ENCODE data around the gene COX14.
"Not testable (repeated sequence)": the region's sequence is repeated elsewhere in the genome, so short reads cannot be mapped to it uniquely, and the experiment has no call there.

Gene COX14

DNA sequence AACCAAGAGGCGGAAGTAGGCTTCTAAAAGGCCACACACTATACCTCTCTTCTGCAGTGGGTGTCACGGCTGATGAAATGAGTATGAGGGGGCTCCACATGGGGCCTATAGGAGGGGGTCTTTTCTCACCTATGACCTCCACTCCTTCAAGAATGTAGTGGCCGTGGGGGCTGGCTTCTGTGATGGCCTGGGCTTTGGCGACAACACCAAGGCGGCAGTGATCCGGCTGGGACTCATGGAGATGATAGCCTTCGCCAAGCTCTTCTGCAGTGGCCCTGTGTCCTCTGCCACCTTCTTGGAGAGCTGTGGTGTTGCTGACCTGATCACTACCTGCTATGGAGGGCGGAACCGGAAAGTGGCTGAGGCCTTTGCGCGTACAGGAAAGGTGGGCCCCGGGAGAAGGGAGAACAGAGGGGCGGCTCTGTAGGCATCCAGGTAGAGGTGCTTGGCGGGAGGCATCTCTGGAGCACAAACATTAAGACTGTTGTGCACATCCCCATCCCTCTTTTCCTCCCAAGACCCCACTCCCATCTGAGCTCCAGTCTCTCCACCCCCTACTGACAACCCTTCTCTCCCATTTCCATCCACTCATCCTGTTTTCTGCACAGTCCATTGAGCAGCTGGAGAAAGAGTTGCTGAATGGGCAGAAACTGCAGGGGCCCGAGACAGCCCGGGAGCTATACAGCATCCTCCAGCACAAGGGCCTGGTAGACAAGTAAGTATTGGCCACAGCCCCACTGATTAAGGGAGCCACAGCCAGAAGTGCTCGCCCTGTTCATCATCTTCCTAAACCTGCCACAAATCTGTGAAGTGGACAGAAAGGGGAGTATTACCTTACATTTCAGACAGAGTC, 4.4 kb upstream of the COX14 start:
- FAIRE-seq (no peak), DNase-seq (ENCODE audit: low spot score) (no peak)

DNA sequence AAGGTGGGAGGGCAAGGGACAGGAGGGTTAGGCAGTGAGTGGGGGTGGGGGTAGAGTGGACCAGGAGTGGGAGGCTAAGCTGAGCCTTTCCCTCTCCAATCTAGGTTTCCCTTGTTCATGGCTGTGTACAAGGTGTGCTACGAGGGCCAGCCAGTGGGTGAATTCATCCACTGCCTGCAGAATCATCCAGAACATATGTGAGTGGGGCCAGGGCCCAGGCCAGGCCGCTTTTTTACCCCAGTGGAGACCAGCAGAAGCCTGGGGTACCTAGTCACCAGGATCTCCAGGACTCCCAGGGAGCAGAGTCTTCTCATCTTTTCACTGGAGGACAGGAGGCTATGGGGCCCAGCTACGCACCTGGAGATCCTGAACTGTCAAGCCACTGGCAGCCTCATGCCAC, 2.7 kb upstream of the COX14 start:
- DNase-seq (ENCODE audit: low spot score) (no peak), FAIRE-seq (no peak)

GRCh38 chr12:50110127-50110761, 1.8 kb upstream of the COX14 start:
- DNase-seq (ENCODE audit: low spot score) (no peak), FAIRE-seq (no peak)

DNA sequence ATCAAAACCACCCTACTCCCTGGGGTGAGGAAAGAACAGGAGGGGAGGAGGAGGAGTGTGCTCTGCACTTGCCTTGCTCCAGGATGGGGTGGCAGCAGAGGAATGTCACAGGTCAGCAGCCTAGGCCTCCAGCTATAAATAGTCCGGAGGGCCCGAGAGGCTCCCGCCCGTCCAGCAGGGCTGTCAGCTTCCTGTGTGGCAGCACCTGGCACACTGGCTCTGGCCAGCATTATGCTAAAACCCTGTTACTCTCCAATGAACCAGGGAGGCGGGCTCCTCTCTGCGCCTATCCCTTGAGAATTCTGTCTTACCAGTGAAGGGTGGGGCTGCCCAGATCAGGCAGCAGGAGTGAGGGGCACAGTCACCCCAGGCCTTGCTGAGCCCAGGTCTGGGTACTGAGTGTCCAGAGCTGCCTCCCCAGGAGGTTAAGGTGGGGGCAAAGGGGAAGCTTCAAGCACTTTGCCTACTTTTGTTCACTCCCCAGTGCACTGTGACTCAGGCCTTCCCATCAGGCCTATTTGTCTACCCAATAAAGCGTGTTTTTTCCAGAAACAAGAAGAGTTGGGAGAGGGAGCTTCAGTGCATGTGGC, 1.2 kb upstream of the COX14 start:
- FAIRE-seq (no peak), DNase-seq (ENCODE audit: low spot score) (peak; percentile 46)

DNA sequence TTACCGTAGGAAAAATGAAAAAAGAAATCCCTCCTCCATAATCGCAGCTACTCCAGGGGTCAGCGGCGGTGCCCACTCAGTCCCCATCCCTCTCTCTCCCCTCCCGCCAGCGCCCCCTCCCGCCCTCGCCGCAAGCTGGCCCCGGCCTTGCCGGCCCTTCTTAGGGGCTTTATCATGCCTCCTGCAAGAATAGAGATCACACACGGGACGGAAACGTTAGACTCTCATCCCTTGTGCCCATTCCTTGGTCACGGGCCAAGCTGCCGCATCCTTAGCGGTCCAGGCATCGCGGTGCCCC, 692 bp upstream of the COX14 start:
- DNase-seq (ENCODE audit: low spot score) (no peak), FAIRE-seq (no peak)

- DNase-seq (ENCODE audit: low spot score), result peak; percentile 38
- no peak for FAIRE-seq
These were observed 601 bp downstream of the COX14 start for GRCh38 chr12:50112456-50113218.

- FAIRE-seq, result no peak
- no peak for DNase-seq (ENCODE audit: low spot score)
These were observed 5.1 kb downstream of the COX14 start for GRCh38 chr12:50117057-50117622.

DNA sequence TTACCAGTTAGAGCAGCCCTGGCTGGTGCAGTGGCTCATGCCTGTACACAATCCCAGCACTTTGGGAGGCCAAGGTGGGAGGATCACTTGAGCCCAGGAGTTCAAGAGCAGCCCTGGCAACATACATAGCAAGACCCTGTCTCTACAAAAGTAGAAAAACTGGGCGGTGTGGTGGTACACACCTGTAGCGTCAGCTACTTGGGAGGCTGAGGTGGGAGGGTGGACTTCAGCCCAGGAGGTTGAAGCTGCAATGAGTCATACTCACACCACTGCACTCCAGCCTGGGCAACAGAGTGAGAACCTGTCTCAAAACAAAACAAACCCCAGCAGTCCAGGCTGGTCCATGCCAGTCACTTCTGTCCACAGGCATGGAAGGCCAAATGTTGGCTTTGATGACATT, 7.4 kb downstream of the COX14 start:
- DNase-seq (ENCODE audit: low spot score) (no peak), FAIRE-seq (no peak)

- no peak for DNase-seq (ENCODE audit: low spot score)
- FAIRE-seq, result no peak
These were observed 8.5 kb downstream of the COX14 start for GRCh38 chr12:50120521-50120920.

DNA sequence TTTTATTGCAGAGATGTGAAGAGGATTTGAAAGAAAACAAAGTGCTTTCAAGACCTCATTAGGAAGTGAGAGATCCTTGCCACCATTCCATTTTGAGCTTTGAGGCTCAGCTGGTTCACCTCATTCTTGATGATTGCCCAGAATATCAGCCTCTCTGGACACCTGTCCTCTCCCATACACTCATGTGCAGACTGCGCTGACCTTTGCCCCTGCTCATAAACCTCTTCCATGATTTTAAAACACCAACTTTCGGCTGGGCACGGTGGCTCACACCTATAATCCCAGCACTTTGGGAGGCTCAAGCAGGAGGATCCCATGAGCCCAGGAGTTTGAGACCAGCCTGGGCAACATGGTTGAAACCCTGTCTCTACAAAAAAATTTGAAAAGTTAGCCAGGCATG, 8.9 kb downstream of the COX14 start:
- DNase-seq (ENCODE audit: low spot score) (no peak), FAIRE-seq (no peak)

- DNase-seq (ENCODE audit: low spot score), result no peak
- no peak for FAIRE-seq
These were observed 9.6 kb downstream of the COX14 start for GRCh38 chr12:50121641-50122040.

- DNase-seq (ENCODE audit: low spot score) (no peak), FAIRE-seq (no peak)
These were observed 11.2 kb downstream of the COX14 start for GRCh38 chr12:50123203-50123602.

DNA sequence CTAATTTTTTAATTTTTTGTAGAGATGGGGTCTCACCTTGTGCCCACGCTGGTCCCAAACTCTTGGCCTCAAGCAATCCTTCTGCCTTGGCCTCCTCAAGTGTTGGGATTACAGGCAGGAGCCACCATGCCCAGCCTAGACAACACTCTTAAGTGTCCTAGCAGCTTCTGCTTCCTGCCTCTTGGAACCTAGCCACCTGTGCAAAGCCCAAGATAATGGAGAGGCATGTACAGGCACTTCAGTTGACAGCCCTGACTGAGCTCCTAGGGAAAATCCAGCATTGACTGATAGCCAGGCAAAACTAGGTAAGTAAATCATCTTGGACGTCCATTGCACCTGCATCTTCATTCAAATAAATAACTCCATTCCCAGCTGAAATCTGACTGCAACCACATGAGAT, 15.5 kb downstream of the COX14 start:
- FAIRE-seq (no peak), DNase-seq (ENCODE audit: low spot score) (no peak)

GRCh38 chr12:50129290-50129689, 17.3 kb downstream of the COX14 start:
- no peak for FAIRE-seq
- DNase-seq (ENCODE audit: low spot score), result no peak

DNA sequence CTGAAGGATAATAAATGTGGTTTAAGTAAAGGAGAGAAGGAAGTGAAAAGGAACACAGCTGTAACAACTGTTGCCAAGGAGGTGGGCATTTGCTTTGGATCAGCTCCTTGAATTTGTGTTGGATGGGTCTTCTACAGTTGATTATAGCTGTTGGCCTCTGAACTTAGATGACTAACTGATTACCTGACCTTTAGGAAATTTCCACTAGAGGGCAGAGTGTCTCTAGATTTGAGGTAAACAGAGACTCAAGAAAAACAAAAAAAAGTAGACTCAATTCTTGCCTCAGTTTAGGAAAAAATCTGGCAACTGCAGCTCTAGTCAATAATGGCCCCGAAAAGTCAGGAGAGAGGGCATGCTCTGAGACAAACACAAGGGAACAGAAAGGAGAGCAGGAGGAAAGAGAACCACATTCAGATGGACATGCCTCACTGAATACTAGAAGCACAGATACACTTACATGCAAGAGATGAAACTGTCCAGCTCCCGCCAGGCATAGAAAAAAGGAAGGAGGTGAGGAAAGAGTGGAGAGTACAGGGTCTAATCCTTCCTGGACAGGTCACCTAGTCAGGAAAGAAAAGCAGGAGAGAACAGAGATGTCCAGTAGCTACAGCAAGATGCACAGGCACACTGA, 20.6 kb downstream of the COX14 start:
- DNase-seq (ENCODE audit: low spot score) (peak; percentile 40), FAIRE-seq (no peak)

GRCh38 chr12:50142993-50143392, 31.0 kb downstream of the COX14 start:
- DNase-seq (ENCODE audit: low spot score) (no peak), FAIRE-seq (no peak)

DNA sequence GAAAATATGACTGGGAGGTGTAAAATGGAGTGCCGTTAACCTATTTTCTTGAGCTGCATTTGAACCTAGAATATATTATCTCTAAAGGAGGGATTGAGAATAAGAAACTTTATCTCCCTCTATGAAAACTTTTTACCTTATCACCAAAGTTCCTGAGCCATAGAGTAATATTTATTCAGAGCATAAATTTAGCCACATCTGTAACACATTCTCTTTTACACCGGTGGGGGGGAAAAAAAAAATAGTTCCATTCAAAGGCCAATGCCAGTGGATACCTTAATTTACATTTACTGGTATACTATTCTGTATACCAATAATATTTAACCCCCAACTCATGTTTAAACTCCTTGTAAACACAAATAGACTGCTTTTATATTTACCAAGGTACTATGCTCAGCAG, 33.4 kb downstream of the COX14 start:
- FAIRE-seq (no peak), DNase-seq (ENCODE audit: low spot score) (no peak)

DNA sequence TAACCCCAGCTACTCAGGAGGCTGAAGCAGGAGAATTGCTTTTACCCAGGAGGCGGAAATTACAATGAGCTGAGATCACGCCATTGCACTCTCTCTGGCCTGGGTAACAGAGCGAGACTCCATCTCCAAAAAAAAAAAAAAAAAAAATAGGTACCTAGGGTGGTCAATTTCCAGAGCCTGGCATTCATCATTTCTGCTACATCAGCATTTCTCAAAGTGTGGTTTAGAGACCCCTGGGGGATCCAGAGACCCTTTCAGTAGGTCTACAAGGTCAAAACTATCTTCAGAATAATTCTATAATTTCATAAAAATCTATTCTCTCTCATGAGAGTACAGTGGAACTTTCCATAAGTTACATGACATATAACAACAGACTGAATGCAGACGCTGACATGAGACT, 35.2 kb downstream of the COX14 start:
- DNase-seq (ENCODE audit: low spot score) (no peak), FAIRE-seq (no peak)

DNA sequence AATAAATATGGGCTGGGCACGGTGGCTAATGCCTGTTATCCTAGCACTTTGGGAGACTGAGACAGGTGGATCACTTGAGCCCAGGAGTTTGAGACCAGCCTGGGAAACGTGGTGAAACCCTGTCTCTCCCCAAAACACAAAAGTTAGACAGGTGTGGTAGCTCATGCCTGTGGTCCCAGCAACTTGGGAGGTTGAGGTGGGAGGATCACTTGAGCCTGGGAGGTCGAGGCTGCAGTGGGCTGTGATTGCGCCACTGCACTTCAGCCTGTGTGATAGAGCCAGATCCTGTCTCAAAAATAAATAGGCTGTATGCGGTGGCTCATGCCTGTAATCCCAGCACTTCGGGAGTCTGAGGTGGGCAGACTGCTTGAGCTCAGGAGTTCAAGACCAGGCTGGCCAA, 36.0 kb downstream of the COX14 start:
- FAIRE-seq; DNase-seq (ENCODE audit: low spot score): not testable (repeated sequence)

GRCh38 chr12:50149311-50149710, 37.3 kb downstream of the COX14 start:
- FAIRE-seq (no peak), DNase-seq (ENCODE audit: low spot score) (no peak)

- DNase-seq (ENCODE audit: low spot score) (no peak), FAIRE-seq (no peak)
These were observed 39.1 kb downstream of the COX14 start for GRCh38 chr12:50151047-50151687.

All from urothelium cell line (cell line).